HepG2 (cell line): ENCODE results near the gene AKIP1. TPM values are rescaled to one million over a fixed set of nuclear protein-coding genes. Genes with fewer than 3 reads are reported as not detected.

ENCODE experiments used
- ATAC-seq: fragments of 200-7000 bp; cut with Tn5 transposase; 3 replicates; pipeline ENCODE4 v1.9.1; 2020; ENCODE audit warnings: mild to moderate bottlenecking, moderate library complexity
- BruUV-seq: library from RNA; stranded (reverse); fragments of 400-500 nt; replicated peaks from 2 replicates; lab custom pipeline; 2021; lab: Mats Ljungman, UMichigan
- CTCF ChIA-PET: fragments of 300-600 bp; formaldehyde crosslinking; extraction: SDS; loops from one replicate; lab custom pipeline; 2021; ENCODE audit warnings: low total read pairs, inconsistent platforms, low intra/inter-chr PET ratio; lab: Yijun Ruan, JAX
- POLR2A ChIA-PET: fragments of 350-600 bp; sonication (Branson Sonifier 250); formaldehyde crosslinking; loops from one replicate; lab custom pipeline; 2020; ENCODE audit warnings: antibody characterized with exemption, inconsistent platforms; lab: Yijun Ruan, JAX
- DNase-seq: peaks from one replicate; pipeline ENCODE4 v3.0.0-alpha.2; 2015; ENCODE audit warnings: low spot score
- FAIRE-seq: peaks from 3 replicates; lab custom pipeline; 2011; peaks lifted over from hg19 to GRCh38; lab: Jason Lieb, UNC
- H2AFZ ChIP-seq: one replicate; pipeline ENCODE4 v1.6.1; 2011; ENCODE audit warnings: low read length, inconsistent platforms
- H3K27ac ChIP-seq: fragments of 300-600 bp; 3 replicates; pipeline ENCODE4 v1.8.0; 2011; ENCODE audit warnings: mixed run types, mild to moderate bottlenecking, mixed read lengths, low read length, inconsistent platforms; ENCODE audit not compliant: insufficient read depth; ENCODE audit errors: extremely low read length
- H3K27me3 ChIP-seq, 2 experiments: fragments of 200-600 bp in 1 of 2; 2 replicates in 1 of 2; 3 replicates in 1 of 2; pipeline versions ENCODE4 v1.6.0 to v1.8.0; 2011; ENCODE audit warnings: low read length in 2 of 2, mild to moderate bottlenecking in 2 of 2, moderate library complexity in 2 of 2, inconsistent platforms in 1 of 2; ENCODE audit not compliant: insufficient read depth in 2 of 2, control insufficient read depth in 1 of 2
- H3K36me3 ChIP-seq, 2 experiments: fragments of 200-600 bp in 1 of 2; replicated peaks in 1 of 2; 2 replicates in 1 of 2; 3 replicates in 1 of 2; pipeline versions ENCODE4 v1.5.1 to v1.8.0; 2011; ENCODE audit warnings: low read length in 2 of 2, inconsistent platforms in 1 of 2; ENCODE audit not compliant: insufficient read depth in 2 of 2, control insufficient read depth in 1 of 2
- H3K4me1 ChIP-seq: 2 replicates; pipeline ENCODE4 v1.5.1; 2012; ENCODE audit warnings: low read length, inconsistent platforms; ENCODE audit not compliant: insufficient read depth
- H3K4me2 ChIP-seq: 2 replicates; pipeline ENCODE4 v1.6.0; 2011; ENCODE audit warnings: low read depth, low read length, inconsistent platforms
- H3K4me3 ChIP-seq, 3 experiments: fragments of 200-600 bp in 1 of 3; sonication (generic), shearing (Covaris generic) in 1 of 3; replicated peaks in 1 of 3; 2 replicates each; pipeline ENCODE4 v1.5.1; 2011 to 2016; ENCODE audit warnings: low read length in 3 of 3, inconsistent platforms in 2 of 3, low read depth in 2 of 3, mild to moderate bottlenecking in 2 of 3, control low read depth in 1 of 3, mixed read lengths in 1 of 3; ENCODE audit not compliant: insufficient read depth in 1 of 3
- H3K79me2 ChIP-seq: one replicate; pipeline ENCODE4 v1.6.1; 2011; ENCODE audit warnings: low read length, inconsistent platforms; ENCODE audit not compliant: insufficient read depth
- H3K9ac ChIP-seq: 2 replicates; pipeline ENCODE4 v1.6.0; 2011; ENCODE audit warnings: mild to moderate bottlenecking, low read depth, low read length, inconsistent platforms; ENCODE audit not compliant: insufficient read depth
- H3K9me3 ChIP-seq: 2 replicates; pipeline ENCODE4 v1.5.1; 2012; ENCODE audit warnings: mild to moderate bottlenecking, low read length
- H4K20me1 ChIP-seq: 2 replicates; pipeline ENCODE4 v1.6.0; 2011; ENCODE audit warnings: inconsistent platforms, mild to moderate bottlenecking, low read length, moderate library complexity; ENCODE audit not compliant: insufficient read depth
- AHDC1 ChIP-seq: sonication (generic); formaldehyde crosslinking; IDR thresholded peaks from 2 replicates; pipeline ENCODE4 v1.5.1; 2020; ENCODE audit warnings: mild to moderate bottlenecking, missing genetic modification reagents, borderline replicate concordance
- ARID2 ChIP-seq: sonication (generic); formaldehyde crosslinking; IDR thresholded peaks from 2 replicates; pipeline ENCODE4 v1.8.1; 2022; ENCODE audit warnings: mild to moderate bottlenecking, missing genetic modification reagents, borderline replicate concordance
- MATR3 ChIP-seq: sonication (generic); formaldehyde crosslinking; IDR thresholded peaks from 2 replicates; pipeline ENCODE4 v1.4.0; 2020; ENCODE audit warnings: missing genetic modification reagents
- REXO4 ChIP-seq: sonication (generic); formaldehyde crosslinking; IDR thresholded peaks from 2 replicates; pipeline ENCODE4 v1.8.0; 2022; ENCODE audit warnings: missing genetic modification reagents, mild to moderate bottlenecking, borderline replicate concordance
- RFXAP ChIP-seq: sonication (generic); formaldehyde crosslinking; IDR thresholded peaks from 2 replicates; pipeline ENCODE4 v1.4.0; 2020; ENCODE audit warnings: missing genetic modification reagents, borderline replicate concordance
- WGBS: methylation state at CpG from one replicate; pipeline ENCODE4 v1.1.6; 2017; ENCODE audit warnings: low lambda C conversion rate; 5-methylcytosine and 5-hydroxymethylcytosine counted together
- in situ Hi-C: cut with HindIII; loops from 2 replicates; pipeline ENCODE4 v1.10.0; 2017; ENCODE audit warnings: low pct_unique_long_range_greater_than_20kb; ENCODE audit not compliant: extremely low pct_ligation_motif_present
- intact Hi-C: fragments of 100-400 bp; cut with micrococcal nuclease; formaldehyde crosslinking; loops from one replicate; pipeline ENCODE4 v1.10.0; 2022; ENCODE audit not compliant: unreplicated experiment
- polyA plus RNA-seq, 8 experiments: library from polyadenylated mRNA; depleted of rRNA in 3 of 8; stranded (reverse) in 7 of 8; unstranded in 1 of 8; fragments of >200 nt; fragmentation: Illumina TruSeq in 4 of 8; extraction: Trizol in 4 of 8; gene quantifications; 2 replicates each; pipeline versions ENCODE4 v1.2.1 to v1.2.3, GENCODE V29; 2011 to 2016; ENCODE audit warnings: low read depth in 4 of 8, missing spikeins in 1 of 8, mixed read lengths in 1 of 8; ENCODE audit not compliant: insufficient read depth in 1 of 8
- total RNA-seq, 5 experiments: library from RNA; depleted of rRNA; stranded (reverse); fragments of >200 nt; fragmentation: Illumina TruSeq; extraction: Trizol; gene quantifications; 2 replicates each; pipeline ENCODE4 v1.2.3, GENCODE V29; 2016; ENCODE audit warnings: low read depth in 1 of 5
- TF ChIP-seq, protein P1 (sequence below): sonication (generic); formaldehyde crosslinking; IDR thresholded peaks from 2 replicates; pipeline ENCODE4 v1.8.1; 2022; ENCODE audit warnings: mild to moderate bottlenecking, missing genetic modification reagents
- TF ChIP-seq, protein P2 (sequence below): sonication (generic); formaldehyde crosslinking; IDR thresholded peaks from 2 replicates; pipeline ENCODE4 v1.9.0; 2022; ENCODE audit warnings: low read depth, missing genetic modification reagents

Gene AKIP1
- total and polyA plus RNA-seq, 2 of the 13 experiments (the other 11 are each of a cell fraction or from before 2014, with no cell fraction given): 10.0 to 20.3 TPM

DNA sequence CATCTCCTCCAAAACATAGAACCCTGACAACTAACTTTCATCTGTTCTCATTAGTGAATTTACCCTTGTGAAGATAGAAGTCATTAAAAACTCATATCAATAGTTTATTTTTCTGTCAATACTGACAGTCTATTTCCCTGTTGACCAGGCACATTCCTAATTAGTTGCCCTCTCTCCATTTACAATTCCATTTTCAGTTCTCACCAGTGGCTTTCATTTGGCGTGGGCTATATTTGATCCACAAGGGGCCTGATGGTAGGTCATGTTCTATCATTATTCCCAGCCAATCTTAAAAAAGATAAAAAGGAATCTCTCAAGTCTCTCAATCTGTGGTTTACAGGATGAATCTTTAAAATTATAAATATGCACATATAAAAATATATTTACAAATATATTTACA is 3.9 kb upstream of the AKIP1 start:
- H3K27me3 ChIP-seq: no peaks in the 10 kb centered on the region; a peak in 2 of 5 replicates
- in situ Hi-C loops: no loop called here

More for the DNA sequence above, 3.9 kb upstream of the AKIP1 start:
- H3K36me3 ChIP-seq: no peaks in the 10 kb centered on the region
- no TSS peak for BruUV-seq
- POLR2A ChIA-PET: no interaction called here
- 41% methylated on average over 1 of the region's 1 CpG for WGBS
- intact Hi-C loops: no loop called here
- no peak overlapping the region for H3K4me2 ChIP-seq
- H3K79me2 ChIP-seq: peaks cover under 1% of the 10 kb centered on the region
- no peak overlapping the region for H3K9ac ChIP-seq
- H3K9me3 ChIP-seq: no peaks in the 10 kb centered on the region
- no peaks in the 10 kb centered on the region for H4K20me1 ChIP-seq
- CTCF ChIA-PET: no interaction called here
- TF ChIP-seq AHDC1 (CRISPR knock-in tag) (no peak), ARID2 (CRISPR knock-in tag) (no peak), REXO4 (CRISPR knock-in tag) (no peak), RFXAP (CRISPR knock-in tag) (no peak), MATR3 (CRISPR knock-in tag) (no peak)
- TF ChIP-seq, protein P1, sequence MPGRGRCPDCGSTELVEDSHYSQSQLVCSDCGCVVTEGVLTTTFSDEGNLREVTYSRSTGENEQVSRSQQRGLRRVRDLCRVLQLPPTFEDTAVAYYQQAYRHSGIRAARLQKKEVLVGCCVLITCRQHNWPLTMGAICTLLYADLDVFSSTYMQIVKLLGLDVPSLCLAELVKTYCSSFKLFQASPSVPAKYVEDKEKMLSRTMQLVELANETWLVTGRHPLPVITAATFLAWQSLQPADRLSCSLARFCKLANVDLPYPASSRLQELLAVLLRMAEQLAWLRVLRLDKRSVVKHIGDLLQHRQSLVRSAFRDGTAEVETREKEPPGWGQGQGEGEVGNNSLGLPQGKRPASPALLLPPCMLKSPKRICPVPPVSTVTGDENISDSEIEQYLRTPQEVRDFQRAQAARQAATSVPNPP: no peak
- TF ChIP-seq, protein P2, sequence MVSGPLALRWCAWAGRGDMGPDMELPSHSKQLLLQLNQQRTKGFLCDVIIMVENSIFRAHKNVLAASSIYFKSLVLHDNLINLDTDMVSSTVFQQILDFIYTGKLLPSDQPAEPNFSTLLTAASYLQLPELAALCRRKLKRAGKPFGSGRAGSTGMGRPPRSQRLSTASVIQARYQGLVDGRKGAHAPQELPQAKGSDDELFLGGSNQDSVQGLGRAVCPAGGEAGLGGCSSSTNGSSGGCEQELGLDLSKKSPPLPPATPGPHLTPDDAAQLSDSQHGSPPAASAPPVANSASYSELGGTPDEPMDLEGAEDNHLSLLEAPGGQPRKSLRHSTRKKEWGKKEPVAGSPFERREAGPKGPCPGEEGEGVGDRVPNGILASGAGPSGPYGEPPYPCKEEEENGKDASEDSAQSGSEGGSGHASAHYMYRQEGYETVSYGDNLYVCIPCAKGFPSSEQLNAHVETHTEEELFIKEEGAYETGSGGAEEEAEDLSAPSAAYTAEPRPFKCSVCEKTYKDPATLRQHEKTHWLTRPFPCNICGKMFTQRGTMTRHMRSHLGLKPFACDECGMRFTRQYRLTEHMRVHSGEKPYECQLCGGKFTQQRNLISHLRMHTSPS (CRISPR knock-in tag): no peak
- FAIRE-seq: no peak
- no peak overlapping the region for H3K4me3 ChIP-seq
- no peak for ATAC-seq
- no peak overlapping the region for H3K27ac ChIP-seq
- H3K4me1 ChIP-seq: peaks cover 16% of the 10 kb centered on the region
- DNase-seq: no peak
- H2AFZ ChIP-seq: no peak overlapping the region
